Head of caudate nucleus (tissue), 42 donors: ENCODE data around the gene LRTM2.
A peak's percentile ranks its signal among the peaks of the same experiment; 100 is the strongest.

ENCODE experiments used
- DNase-seq, 42 donors: peaks; one replicate each; pipeline versions ENCODE4 v3.0.0 to v3.0.0-alpha.2; 2020 to 2021; ENCODE audit warnings: mixed read lengths in 7 of 42
- intact Hi-C: fragments of 100-400 bp; cut with DNase I; formaldehyde crosslinking; loops from one replicate; pipeline ENCODE4 v1.15.0; 2022

Gene LRTM2

GRCh38 chr12:1796515-1797010, 23.8 kb upstream of the LRTM2 start:
- DNase-seq: peak in 6 of 42 donors; percentile 15 to 52 (median 33)
- intact Hi-C loops: loop anchor here (1.0 to 10.0 kb wide), 2 partner anchors 140 to 238 kb away; no protein-coding TSS in a partner anchor

DNA sequence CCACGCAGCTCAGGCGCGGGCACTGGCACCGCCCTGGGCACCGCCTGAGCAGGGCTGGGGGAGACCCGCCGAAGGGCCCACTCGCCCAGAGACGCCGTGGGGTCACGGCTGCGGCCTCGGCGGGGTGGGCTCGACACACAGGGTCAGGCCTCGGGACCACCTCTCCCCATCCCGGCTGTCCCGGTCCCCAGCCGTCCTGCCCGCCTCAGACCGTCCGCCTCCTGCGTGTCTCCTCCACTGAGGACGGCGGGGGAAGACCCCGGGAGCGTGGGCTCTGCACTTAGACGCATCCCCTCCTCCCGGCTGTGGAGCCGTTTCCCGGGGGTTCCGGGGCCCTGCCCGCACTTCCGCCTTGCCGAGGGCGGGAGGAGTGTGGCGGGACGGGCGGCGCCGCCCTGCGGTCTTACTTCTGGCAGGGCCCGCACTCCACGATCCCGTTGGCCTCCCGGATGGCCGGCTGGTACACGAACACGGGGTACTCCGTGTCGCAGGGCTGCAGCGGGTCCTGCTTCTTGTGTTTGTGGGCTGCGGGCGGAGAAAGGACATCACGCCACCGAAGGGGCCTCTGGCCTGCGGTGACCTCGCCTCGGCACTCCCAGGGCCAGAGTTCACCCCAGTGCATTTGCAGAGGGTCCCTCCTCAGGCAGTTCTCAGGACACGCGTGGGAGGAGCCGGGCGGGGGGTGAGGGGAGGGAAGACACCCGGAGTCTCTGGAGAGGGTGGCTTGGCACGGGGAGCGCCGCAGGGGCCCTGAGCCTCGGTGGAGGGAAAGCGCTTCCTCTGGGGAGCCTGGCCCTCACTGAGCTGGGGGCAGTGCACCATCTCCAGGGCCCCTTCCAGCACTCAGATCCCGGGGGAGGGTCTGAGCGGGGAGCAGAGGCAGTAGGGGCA, 23.1 kb upstream of the LRTM2 start:
- DNase-seq: peak in 8 of 42 donors; percentile 36 to 58 (median 42)
- intact Hi-C loops: loop anchor here (10.0 kb wide), 1 partner anchor 238 kb away; no protein-coding TSS in a partner anchor

DNA sequence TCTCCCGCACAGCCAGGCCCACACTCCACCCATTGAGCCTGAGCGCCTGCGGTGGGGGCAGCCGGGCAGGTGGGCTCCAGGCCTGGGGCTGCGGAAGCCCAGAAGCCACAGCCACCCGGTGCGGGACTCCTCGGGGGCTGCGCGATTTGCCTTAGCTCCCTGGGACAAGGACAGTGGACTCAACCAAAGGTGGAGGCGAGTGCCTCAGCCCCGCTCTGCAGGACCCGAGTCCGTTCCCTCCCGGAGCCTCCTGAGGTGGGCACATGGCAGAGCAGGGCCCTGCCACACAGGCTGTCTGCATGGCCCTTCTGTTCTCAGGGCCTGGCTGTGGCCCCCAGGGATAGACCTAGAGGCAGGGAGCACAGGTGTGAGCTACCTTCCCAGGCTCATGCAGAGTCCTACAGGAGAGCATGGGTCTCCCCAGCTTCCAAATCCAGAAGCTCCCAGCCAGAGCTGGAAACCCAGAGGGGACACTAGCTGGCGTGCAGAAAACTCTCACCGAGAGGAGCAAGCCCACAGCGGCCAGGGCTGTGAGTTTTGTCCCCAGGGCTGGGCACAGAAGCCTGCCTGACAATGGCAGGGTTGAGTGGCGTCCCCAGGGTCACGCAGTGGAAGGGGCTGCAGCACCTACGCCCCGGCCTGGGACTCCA, 22.2 kb upstream of the LRTM2 start:
- peak in 7 of 42 donors; percentile 4 to 40 (median 12) for DNase-seq
- intact Hi-C loops: loop anchor here (10.0 kb wide), 1 partner anchor 237 kb away; no protein-coding TSS in a partner anchor

DNA sequence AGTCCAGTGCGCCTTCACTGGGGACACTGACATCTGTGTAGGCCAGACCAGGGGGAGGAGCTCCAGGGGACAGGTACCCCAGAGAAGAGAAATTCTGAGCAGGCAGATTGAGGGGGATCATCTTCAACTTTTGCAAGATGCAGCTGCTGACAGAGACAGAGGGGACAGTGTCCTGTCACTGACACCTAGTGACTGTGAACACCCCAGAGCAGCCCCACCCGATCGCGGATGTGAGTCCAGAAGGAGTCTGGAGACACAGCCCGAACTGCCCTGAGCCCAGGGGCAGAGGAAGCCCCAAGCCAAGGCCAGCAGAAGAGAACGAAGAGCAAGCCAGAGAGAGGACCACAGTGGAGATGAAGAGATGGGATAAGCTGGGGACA, 21.7 kb upstream of the LRTM2 start:
- peak in 7 of 42 donors; percentile 3 to 41 (median 13) for DNase-seq
- intact Hi-C loops: loop anchor here (10.0 kb wide), 1 partner anchor 236 kb away; no protein-coding TSS in a partner anchor

- DNase-seq: peak in 5 of 42 donors; percentile 4 to 40 (median 6)
- intact Hi-C loops: loop anchor here (10.0 kb wide), 1 partner anchor 236 kb away; no protein-coding TSS in a partner anchor
Measured at GRCh38 chr12:1799051-1799881, 21.1 kb upstream of the LRTM2 start.

DNA sequence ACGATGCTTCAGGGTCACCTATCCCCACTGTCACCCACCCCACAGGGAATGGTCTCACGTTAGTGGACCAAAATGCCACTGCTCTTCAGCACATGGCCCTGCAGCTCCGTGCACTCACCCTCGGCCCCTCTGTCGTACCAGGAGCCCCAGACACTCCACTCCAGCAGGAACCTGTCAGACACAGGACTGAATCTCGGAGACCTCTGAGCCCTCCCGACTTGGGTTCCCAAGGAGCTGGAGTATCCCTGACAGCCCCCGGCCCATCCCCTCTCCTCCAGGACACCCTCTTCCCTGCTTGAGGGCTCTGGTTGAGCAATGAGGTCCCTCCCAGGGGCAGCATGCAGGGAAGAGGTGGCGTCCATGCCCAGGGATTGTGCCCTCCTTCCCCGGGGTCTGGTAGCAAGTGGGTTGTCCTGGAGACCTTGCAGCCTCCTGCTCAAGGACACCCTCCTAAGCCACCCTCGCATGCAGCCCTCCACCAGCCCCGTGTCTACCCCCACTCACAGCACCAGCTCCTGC, 20.4 kb upstream of the LRTM2 start:
- intact Hi-C loops: loop anchor here (10.0 kb wide), 1 partner anchor 235 kb away; no protein-coding TSS in a partner anchor
- peak in 5 of 42 donors; percentile 4 to 39 (median 11) for DNase-seq

DNA sequence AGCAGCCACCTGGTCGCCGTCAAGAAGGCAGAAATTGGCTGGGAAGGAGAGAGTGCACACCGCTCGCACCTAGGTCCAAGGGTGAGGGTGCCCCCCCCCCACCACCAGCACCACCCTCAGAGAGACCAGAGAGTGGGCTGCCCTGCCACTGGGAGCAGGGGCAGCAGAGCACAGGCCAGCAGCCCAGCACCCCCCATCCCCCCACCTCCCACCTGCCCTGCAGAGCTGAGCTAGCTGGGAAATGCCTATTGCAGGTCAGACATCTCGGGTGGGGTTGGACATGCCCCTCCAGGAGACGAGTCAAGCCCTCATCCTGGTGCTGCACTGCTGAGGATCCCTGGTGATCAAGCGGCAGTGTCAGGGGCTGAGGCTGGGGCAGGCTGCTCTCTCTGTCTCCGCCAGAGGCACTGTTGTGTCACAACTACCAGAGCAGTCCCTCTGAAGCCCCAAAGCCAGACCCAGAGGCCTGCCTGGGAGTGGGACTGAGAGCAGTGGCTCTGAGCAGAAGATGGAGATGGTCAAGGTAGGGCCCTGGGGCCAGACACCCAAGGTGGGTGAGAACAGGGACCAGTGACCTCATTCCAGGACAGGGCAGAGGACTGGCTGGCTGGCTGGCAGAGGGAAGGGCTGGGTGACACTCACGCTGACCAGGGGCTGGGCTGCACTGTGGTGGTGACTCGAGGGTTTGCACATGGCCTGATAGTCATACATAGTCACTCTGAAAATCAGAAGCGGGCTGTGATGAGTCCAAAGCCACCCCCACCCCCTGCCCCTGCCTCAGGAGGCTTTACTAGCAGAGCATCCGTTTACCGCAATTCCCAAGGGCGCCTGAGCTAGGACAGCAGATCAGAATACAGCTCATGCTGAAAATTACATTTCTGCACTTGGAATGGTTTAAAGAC, 19.7 kb upstream of the LRTM2 start:
- intact Hi-C loops: no loop called here

DNA sequence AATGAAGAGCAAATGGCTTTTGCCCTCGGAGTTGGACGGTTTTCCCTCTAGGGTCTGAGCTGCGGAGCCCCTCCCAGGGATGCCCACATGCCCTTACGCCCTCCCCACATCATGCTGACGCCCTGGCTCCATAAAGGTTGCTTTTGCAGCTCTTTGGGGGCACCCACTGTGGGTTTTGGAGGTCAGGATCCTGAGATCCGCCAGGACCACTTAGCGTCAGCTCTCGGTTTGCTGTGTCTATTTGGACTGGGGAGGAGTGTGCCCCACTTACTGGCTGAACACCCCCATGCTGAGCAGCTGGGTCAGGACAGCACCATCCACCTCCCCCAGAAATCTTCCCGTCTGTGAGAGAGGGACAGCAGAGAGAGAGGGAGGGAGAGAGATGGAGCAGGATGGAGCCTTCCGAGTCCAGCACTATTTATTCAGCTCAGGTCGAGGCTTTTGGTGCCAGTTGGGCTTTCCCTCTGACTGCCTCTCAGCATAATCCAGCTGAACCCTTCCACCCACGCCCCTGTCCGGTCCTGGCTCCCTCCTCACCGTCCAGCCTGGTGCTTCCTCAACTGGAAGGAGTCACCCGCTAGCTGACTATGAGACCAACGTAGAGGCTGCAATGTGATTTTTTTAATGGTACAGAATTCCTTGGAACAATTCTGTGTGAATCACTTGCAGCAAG, 18.9 kb upstream of the LRTM2 start:
- intact Hi-C loops: no loop called here
- DNase-seq: peak in 11 of 42 donors; percentile 1 to 34 (median 14)

More for the DNA sequence above, 19.7 kb upstream of the LRTM2 start:
- peak in 22 of 42 donors; percentile 8 to 80 (median 60) for DNase-seq

GRCh38 chr12:1803736-1804135, 16.6 kb upstream of the LRTM2 start:
- intact Hi-C loops: no loop called here
- peak in 5 of 42 donors; percentile 6 to 40 (median 15) for DNase-seq

DNA sequence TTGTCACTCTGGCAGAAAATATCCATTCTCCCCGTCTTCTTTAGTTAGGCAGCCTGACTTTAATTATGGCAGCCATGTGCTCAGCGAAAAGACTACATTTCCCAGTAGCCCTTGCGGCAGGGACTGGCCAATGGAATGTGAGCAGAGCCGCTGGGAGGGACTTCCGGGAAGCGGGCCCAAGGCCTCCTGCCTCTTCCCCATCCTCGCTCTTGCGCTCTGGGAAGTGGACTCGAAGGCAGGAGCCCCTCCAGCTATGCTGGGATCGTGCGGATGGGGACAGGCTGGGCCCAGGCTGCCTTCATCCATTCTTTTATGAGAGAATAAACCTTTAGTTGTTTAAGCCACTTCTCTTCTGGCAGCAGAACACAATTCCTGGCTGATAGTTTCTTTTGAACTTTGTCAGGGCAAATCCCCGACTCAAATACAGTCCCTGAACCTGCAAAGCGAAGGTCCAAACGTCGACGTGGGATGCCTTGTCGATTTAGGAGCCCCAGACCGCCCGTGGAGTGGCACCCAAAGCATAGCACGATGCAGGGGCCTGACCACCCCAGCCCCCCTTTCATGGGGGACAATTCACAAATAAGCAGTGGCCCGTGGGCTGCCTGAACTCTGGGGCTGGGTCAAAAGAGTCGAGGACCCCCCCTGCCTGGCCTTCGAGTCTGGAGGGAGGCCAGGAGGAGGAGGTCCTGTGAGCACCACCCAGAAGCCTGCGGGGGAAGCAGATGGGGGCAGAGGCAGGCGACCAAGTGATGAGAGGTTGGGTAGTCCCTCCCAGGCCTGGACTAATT, 15.6 kb upstream of the LRTM2 start:
- peak; percentile 85 to 96 (median 93) for DNase-seq
- intact Hi-C loops: no loop called here

DNA sequence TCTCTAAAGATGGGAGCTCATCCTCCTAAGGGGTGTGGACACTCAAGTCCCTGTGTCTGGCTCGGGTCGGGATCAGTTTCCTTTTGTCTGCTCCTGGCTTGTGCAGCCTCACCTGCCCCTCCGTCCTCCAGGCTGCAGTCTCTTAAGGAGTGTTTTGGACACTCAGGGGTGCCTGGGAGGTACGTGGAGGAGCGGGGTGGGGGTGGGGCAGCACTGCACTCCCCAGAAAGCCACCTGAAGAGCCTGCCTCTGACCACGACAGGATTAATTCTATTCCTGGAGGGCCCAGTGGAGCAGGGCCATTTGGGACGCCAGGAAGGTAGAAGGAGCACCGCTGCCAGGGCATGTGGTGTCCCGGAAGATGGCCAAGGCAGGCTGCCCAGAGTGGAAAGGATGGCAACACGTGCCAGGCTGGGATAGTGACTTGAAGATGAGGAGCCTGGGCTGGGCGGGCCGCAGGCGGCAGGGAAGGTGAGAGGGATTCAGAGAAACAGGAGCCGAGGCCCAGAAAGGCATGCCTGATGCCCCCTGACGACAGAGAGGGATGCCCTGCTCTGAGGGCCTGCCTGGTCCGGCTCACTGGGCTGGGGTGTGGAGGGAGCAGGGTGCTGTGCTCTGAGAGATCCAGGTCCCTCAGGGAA, 14.8 kb upstream of the LRTM2 start:
- intact Hi-C loops: no loop called here
- DNase-seq: peak in 5 of 42 donors; percentile 6 to 26 (median 16)

DNA sequence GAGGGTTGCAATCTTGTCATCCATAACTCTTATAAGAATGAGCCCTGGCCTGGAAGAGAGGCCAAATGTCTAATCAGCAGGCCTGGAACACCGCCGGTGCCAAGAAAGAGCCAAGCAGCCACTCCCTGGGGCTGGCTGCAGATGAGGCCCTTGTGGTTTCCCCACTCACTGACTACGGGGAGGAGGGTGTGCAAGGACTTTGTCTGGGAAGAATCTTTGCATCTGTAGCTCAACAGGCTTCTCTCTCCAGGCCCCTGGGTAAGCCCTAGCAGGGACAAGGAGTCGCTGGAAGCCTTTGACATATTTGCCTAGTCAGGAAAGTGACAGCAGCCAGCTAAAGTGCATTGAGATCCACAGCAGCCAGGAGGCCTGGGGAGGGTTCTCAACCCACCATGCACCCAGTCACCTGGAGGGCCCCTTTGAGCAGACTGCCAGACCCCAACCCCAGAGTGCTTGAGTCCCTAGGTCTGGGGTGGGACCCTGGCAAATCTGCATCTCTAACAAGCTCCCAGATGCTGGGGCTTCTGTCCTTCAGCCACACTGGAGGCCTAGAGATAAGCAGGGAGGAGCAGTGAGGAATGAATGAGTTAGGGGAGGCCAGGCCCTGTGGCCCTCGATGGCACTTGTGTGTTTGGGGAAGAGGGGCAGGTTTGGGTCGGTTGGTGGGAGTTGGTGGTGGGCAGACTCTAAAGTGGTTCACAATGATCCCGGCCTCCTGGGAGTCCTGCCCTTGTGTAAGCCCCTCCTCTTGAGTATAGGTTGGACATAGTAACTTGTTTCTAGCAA, 13.9 kb upstream of the LRTM2 start:
- DNase-seq: peak in 5 of 42 donors; percentile 3 to 16 (median 10)
- intact Hi-C loops: no loop called here

DNA sequence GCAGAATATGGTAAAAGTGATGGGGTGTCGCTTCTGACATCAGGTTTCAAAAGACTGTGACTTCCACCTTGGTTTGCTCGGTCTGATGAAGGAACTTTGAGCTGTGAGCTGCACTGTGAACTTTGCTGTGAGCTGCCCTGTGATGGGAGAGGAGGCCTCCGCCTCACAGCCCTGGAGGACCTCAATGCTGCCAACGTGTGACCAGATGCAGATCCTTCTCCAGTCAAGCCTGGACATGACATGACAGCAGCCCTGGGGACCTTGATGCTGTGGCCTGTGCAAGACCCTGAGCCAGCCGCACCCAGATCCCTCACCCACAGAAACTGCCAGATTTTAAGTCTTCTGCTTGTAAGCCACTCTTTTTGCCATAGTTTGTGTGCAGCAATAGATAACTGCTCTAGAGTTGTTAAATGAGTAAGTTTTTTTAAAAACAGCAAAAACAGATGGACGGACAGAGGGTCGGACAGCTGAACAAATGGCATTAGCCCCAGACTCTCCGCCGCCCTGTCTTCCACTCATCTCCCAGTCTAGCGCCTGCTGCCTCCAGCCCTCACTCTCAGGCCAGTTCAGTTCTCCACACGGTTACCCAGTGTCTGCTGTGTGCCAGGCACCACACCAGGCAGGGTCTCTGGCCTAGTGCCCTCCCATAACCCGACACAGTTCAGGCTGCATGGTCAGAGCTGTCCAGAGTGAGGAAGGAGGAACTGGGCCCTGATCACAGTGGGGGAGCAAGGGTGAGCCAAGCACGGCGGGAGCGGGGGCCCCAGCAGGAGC, 13.1 kb upstream of the LRTM2 start:
- intact Hi-C loops: no loop called here
- peak in 7 of 42 donors; percentile 2 to 28 (median 13) for DNase-seq
